ENCODE data around the gene CIAPIN1.
"Not testable (repeated sequence)": the region's sequence is repeated elsewhere in the genome, so short reads cannot be mapped to it uniquely, and the experiment has no call there.

Gene CIAPIN1

DNA sequence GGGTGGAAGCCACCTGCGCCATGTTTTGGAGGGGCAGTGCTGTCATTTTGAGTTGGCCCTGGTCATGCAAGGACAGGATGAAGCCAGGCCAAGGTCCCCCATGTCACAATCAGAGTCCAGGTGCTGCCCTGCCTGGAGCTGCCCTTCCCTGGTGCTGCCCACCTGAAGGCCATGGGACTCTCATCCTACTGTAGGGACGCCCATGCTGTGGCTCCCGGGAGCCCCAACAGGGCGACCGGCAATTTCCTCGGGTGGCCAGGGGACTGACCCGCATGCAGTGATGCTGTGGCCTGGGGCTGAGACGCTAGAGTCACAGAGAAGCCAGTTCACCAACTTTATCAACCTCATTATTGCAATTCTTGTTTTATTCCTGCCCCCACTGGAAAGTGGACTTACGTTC is 34.6 kb downstream of the CIAPIN1 start:
- Histone ChIP-seq H3K4me3 (ENCODE audit: low read length) (no peak overlapping the region), H3K4me1 (ENCODE audit: control insufficient read depth, insufficient read depth, low read length) (peaks cover 8% of the 10 kb centered on the region), H3K9me3 (ENCODE audit: control insufficient read depth, low read length) (no peaks in the 10 kb centered on the region), H3K27me3 (replicated peaks; ENCODE audit: control insufficient read depth, insufficient read depth, low read length) (peaks cover 53% of the 10 kb centered on the region), H3K36me3 (ENCODE audit: control insufficient read depth, insufficient read depth, low read length, severe bottlenecking) (no peaks in the 10 kb centered on the region), H3K9ac (ENCODE audit: low read length) (no peak overlapping the region)
- no peak for DNase-seq (ENCODE audit: low read depth)

- H3K4me3 ChIP-seq (ENCODE audit: low read length): no peak overlapping the region
- no peak for DNase-seq (ENCODE audit: low read depth)
- no peak overlapping the region for H3K9ac ChIP-seq (ENCODE audit: low read length)
- no peaks in the 10 kb centered on the region for H3K9me3 ChIP-seq (ENCODE audit: control insufficient read depth, low read length)
- peaks cover 58% of the 10 kb centered on the region for H3K27me3 ChIP-seq (replicated peaks; ENCODE audit: control insufficient read depth, insufficient read depth, low read length)
- no peaks in the 10 kb centered on the region for H3K4me1 ChIP-seq (ENCODE audit: control insufficient read depth, insufficient read depth, low read length)
- H3K36me3 ChIP-seq (ENCODE audit: control insufficient read depth, insufficient read depth, low read length, severe bottlenecking): no peaks in the 10 kb centered on the region
Observed at GRCh38 chr16:57411362-57411976, 35.7 kb downstream of the CIAPIN1 start.

DNA sequence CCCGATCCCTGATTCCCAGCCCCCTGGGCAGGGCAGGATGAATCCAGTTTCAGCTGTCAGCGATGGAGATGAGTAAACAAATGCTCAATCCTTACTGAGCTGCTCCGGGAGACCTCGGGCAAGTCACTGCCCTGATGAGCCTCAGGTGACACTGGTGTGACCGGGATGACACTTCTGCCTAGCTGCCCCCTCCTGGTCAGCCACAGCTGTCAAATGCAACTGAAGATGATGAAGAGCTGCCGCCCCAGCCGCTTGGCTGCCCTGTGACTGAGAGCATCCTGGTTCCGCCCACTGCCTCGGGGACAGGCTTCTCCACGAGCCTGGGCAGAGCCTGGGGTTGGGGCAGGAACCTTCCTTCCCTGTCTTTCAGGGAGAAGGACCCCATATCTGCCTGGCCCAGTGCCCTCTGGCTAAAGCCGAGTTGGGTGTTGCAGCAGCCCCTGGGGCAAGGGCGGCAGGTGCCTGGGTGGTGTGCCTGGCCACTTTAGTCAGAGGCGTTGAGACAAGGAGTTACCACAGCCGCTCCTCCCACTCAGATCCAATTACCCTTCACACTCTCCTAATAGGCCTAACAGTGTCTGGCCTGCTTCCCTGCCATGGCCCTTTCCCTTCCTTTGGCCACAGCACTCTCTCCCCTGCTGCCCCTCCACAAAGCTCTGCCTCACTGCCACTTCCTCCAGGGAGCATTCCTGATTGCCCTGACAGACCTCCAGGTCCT is 37.2 kb downstream of the CIAPIN1 start:
- Histone ChIP-seq H3K27me3 (replicated peaks; ENCODE audit: control insufficient read depth, insufficient read depth, low read length) (peaks cover 60% of the 10 kb centered on the region), H3K9me3 (ENCODE audit: control insufficient read depth, low read length) (no peaks in the 10 kb centered on the region), H3K4me3 (ENCODE audit: low read length) (no peak overlapping the region), H3K9ac (ENCODE audit: low read length) (no peak overlapping the region), H3K4me1 (ENCODE audit: control insufficient read depth, insufficient read depth, low read length) (no peaks in the 10 kb centered on the region), H3K36me3 (ENCODE audit: control insufficient read depth, insufficient read depth, low read length, severe bottlenecking) (no peaks in the 10 kb centered on the region)
- DNase-seq (ENCODE audit: low read depth): no peak

DNA sequence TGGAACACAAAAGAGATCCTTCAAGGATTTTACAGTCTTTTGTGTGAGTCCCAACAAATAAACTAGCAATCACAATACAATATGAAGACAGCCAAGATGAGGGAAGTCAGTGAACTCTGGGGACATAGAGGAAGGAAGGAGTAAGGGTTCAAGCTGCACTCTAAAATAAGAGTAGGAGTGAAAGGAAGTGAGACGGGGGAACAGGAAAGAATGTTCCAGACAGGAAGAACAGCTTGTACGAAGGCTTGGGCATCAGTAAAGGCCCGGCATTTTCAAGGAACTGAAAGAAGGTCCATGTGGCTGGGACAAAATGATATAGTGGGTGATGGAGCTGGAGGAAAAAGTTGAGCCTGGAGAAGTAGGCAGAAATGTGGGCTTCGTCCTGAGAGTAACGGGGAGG is 38.1 kb downstream of the CIAPIN1 start:
- H3K4me1 ChIP-seq (ENCODE audit: control insufficient read depth, insufficient read depth, low read length): no peaks in the 10 kb centered on the region
- no peak overlapping the region for H3K4me3 ChIP-seq (ENCODE audit: low read length)
- H3K36me3 ChIP-seq (ENCODE audit: control insufficient read depth, insufficient read depth, low read length, severe bottlenecking): no peaks in the 10 kb centered on the region
- no peak overlapping the region for H3K9ac ChIP-seq (ENCODE audit: low read length)
- H3K27me3 ChIP-seq (replicated peaks; ENCODE audit: control insufficient read depth, insufficient read depth, low read length): peaks cover 68% of the 10 kb centered on the region
- H3K9me3 ChIP-seq (ENCODE audit: control insufficient read depth, low read length): no peaks in the 10 kb centered on the region
- no peak for DNase-seq (ENCODE audit: low read depth)

DNA sequence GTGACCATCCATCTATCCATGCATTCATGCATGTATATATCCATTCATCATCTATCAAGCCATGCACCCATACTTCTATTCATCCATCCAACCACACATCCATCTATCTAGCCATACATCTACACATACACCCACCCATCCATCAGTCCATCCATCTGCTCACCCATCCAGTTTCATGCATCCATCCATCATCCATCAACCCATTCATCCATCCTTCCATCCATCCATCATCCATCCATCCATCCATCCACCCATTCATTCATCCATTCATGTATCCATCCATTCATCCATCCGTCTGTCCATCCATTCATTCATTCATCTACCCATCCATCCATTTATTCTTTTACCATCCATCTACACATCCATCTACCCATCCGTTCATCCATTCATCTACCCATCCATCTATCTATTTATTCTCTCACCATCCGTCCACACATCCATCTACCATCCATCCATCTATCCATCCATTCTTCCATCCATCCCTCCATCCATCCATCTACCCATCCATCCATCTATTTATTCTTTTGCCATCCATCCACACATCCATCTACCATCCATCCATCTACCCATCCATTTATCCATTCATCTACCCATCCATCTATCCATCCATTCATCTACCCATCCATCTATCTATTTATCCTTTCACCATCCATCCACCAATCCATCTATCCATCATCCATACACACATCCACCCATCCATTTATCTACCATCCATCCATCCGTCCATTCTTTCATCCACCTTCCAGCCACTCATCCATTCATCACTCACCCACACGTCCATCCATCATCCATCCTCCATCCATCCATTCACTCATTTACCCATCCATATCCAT is 39.4 kb downstream of the CIAPIN1 start:
- DNase-seq (ENCODE audit: low read depth): no peak
- Histone ChIP-seq H3K36me3 (ENCODE audit: control insufficient read depth, insufficient read depth, low read length, severe bottlenecking) (no peaks in the 10 kb centered on the region), H3K9me3 (ENCODE audit: control insufficient read depth, low read length) (no peaks in the 10 kb centered on the region), H3K9ac (ENCODE audit: low read length) (no peak overlapping the region), H3K27me3 (replicated peaks; ENCODE audit: control insufficient read depth, insufficient read depth, low read length) (peaks cover 63% of the 10 kb centered on the region), H3K4me3 (ENCODE audit: low read length) (no peak overlapping the region), H3K4me1 (ENCODE audit: control insufficient read depth, insufficient read depth, low read length) (no peaks in the 10 kb centered on the region)

GRCh38 chr16:57406881-57407280 is 40.3 kb downstream of the CIAPIN1 start:
- no peaks in the 10 kb centered on the region for H3K36me3 ChIP-seq (ENCODE audit: control insufficient read depth, insufficient read depth, low read length, severe bottlenecking)
- H3K9ac ChIP-seq (ENCODE audit: low read length): no peak overlapping the region
- DNase-seq (ENCODE audit: low read depth): no peak
- no peaks in the 10 kb centered on the region for H3K4me1 ChIP-seq (ENCODE audit: control insufficient read depth, insufficient read depth, low read length)
- no peaks in the 10 kb centered on the region for H3K9me3 ChIP-seq (ENCODE audit: control insufficient read depth, low read length)
- H3K4me3 ChIP-seq (ENCODE audit: low read length): no peak overlapping the region
- peaks cover 58% of the 10 kb centered on the region for H3K27me3 ChIP-seq (replicated peaks; ENCODE audit: control insufficient read depth, insufficient read depth, low read length)

DNA sequence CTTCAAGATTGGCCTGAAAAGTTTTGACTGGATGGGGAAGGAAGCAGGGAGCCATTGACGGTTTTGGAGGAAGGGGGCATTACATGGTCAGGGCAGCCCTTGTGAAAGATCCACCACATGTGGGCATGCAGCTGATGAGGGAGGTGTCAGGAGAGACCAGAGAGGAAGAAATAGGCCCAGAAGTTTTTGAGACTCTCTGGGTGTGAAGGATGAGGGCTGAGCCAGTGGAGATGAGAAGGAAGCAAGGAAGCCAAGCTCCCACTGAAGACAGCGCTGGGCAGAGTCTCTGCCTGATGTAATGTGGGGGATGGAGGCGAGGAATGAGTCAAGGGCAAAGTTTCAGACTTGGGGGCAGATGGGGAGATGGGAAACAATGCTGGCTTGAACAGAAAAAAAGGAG is 42.1 kb downstream of the CIAPIN1 start:
- H3K4me3 ChIP-seq (ENCODE audit: low read length): no peak overlapping the region
- H3K27me3 ChIP-seq (replicated peaks; ENCODE audit: control insufficient read depth, insufficient read depth, low read length): peaks cover 41% of the 10 kb centered on the region
- H3K9me3 ChIP-seq (ENCODE audit: control insufficient read depth, low read length): no peaks in the 10 kb centered on the region
- DNase-seq (ENCODE audit: low read depth): no peak
- H3K4me1 ChIP-seq (ENCODE audit: control insufficient read depth, insufficient read depth, low read length): no peaks in the 10 kb centered on the region
- H3K36me3 ChIP-seq (ENCODE audit: control insufficient read depth, insufficient read depth, low read length, severe bottlenecking): no peaks in the 10 kb centered on the region
- no peak overlapping the region for H3K9ac ChIP-seq (ENCODE audit: low read length)

- H3K4me1 ChIP-seq (ENCODE audit: control insufficient read depth, insufficient read depth, low read length): no peaks in the 10 kb centered on the region
- H3K9me3 ChIP-seq (ENCODE audit: control insufficient read depth, low read length): no peaks in the 10 kb centered on the region
- DNase-seq (ENCODE audit: low read depth): no peak
- H3K36me3 ChIP-seq (ENCODE audit: control insufficient read depth, insufficient read depth, low read length, severe bottlenecking): no peaks in the 10 kb centered on the region
- H3K27me3 ChIP-seq (replicated peaks; ENCODE audit: control insufficient read depth, insufficient read depth, low read length): peaks cover 32% of the 10 kb centered on the region
- H3K9ac ChIP-seq (ENCODE audit: low read length): no peak within 1 kb of the TSS
- no peak within 1 kb of the TSS for H3K4me3 ChIP-seq (ENCODE audit: low read length)
Observed at GRCh38 chr16:57403965-57404817, 43.0 kb downstream of the CIAPIN1 start, which contains the start of gene CCL17. Gene CCL17, plus strand, starts transcription at chr16:57404767. Its CDS starts 9,166 bp downstream, at chr16:57413933.

DNA sequence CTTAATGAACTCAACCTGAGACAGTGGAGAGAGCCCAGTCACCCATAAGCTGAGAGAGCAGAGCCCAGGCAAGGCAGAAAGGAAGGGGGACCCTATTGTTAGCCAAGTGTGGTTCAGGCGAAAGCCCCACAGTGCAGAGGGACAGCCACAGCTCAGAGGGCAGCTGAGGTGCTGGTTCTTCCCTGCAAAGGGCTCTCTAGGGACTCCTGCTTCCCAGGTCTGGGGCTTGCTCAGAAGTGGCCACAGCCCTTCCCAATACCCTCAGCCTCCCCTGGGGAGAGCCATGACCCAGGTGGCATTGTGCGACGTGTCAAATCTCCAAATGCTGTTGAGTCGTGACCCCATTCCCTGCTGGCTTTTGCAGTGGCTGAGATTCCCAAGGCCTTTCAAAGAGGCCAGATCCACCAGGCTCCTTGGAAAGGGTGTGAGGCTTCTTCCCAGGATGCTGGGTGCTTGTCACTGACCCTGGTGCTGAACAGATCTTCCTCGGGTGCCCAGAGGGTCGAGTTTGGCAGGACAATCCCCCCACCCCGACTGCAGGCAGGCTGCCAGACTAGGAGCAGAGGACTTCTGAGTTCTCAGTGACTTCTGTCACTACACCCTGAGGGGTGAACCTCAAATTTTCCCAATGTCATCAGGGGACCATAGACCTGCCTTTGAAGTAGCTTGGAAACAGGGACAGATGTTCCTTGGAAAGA is 45.1 kb downstream of the CIAPIN1 start:
- DNase-seq (ENCODE audit: low read depth): no peak
- Histone ChIP-seq H3K9ac (ENCODE audit: low read length) (no peak overlapping the region), H3K4me3 (ENCODE audit: low read length) (no peak overlapping the region), H3K9me3 (ENCODE audit: control insufficient read depth, low read length) (no peaks in the 10 kb centered on the region), H3K27me3 (replicated peaks; ENCODE audit: control insufficient read depth, insufficient read depth, low read length) (peaks cover 23% of the 10 kb centered on the region), H3K36me3 (ENCODE audit: control insufficient read depth, insufficient read depth, low read length, severe bottlenecking) (no peaks in the 10 kb centered on the region), H3K4me1 (ENCODE audit: control insufficient read depth, insufficient read depth, low read length) (peaks cover 6% of the 10 kb centered on the region)

DNA sequence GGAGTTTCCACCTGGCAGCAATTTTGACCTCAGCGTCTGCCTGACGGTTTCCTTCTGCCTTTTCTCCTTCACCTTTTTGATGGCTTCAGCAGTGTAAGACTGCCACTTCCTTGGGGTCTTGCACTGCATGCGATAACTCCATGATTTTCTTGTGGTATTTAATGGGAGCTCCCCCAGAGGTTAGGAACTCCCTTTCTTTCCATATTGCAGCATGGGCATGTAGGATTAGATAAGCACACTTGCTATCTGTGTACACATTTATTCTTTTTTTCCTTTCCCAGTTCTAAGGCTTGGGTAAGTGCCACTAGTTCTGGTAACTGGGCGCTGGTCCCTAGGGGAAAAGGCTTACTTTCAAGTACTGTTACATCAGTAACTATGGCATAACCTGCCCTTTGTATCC is 49.7 kb downstream of the CIAPIN1 start:
- not testable (repeated sequence) for H3K9me3 ChIP-seq (ENCODE audit: control insufficient read depth, low read length); H3K4me1 ChIP-seq (ENCODE audit: control insufficient read depth, insufficient read depth, low read length); H3K4me3 ChIP-seq (ENCODE audit: low read length); H3K36me3 ChIP-seq (ENCODE audit: control insufficient read depth, insufficient read depth, low read length, severe bottlenecking); DNase-seq (ENCODE audit: low read depth); H3K9ac ChIP-seq (ENCODE audit: low read length)
- H3K27me3 ChIP-seq (replicated peaks; ENCODE audit: control insufficient read depth, insufficient read depth, low read length): peaks cover 17% of the 10 kb centered on the region

Measured in adipocyte (in vitro differentiated cells).